Measurements from ENCODE around the gene ABHD4.
"Not testable (repeated sequence)": the region's sequence is repeated elsewhere in the genome, so short reads cannot be mapped to it uniquely, and the experiment has no call there.

The ABHD4 gene

DNA sequence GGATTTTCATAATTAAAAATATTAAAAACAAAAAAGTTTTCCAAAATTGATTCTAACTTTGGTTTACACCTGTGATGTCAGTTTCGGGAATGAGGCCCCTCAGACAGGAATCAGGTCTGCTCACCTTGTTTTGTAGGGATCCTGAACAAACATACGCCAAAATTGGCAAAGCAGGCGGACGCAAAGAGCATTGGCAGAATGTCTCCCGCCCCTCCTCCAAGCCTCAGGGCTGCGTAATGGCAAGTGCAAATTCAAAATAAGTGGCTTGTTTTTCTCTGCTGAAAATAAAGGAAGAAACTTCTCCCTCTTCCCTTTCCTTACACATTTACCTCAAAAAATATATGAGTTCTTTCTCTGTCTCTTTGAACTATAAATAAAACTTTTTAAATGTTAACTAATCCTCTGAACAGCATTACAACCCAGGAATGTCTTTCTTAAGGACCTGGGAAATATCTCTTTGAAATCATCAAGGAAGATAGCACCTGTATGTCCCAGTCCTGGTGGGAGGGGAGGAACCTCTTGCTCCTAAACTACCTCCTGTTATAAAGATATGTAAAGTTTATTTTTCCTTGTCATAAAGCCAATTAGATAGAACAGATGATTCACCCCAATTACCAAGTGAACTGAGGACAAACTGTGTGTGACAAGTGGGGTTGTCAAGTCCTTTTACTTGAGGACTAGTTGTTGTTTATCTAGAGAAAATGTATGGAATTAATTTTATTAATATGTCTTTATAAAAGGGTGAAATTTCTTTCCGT is 29.6 kb downstream of the ABHD4 start:
- DNase-seq (ENCODE audit: low read depth in 2 of 2) = no peak

DNA sequence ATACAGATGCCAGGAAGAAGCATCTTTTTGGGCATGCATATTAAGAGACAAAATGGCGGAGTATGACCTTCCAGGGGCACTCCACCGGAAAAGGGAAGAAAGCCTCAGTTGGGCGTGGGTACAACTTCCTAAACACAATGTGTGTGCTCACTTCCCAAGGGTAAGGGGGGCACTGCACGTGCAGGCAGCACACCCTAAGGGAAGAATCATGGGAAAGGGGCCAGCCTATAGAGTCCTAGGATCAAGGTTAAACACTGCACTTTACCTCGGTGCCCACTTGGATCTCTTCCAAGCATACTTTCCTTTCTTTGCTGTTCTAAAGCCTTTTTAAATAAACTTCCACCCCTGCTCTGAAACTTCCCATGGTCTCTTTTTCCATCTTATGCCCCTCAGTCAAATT is 31.3 kb downstream of the ABHD4 start:
- no peak for DNase-seq (ENCODE audit: low read depth in 2 of 2)

DNA sequence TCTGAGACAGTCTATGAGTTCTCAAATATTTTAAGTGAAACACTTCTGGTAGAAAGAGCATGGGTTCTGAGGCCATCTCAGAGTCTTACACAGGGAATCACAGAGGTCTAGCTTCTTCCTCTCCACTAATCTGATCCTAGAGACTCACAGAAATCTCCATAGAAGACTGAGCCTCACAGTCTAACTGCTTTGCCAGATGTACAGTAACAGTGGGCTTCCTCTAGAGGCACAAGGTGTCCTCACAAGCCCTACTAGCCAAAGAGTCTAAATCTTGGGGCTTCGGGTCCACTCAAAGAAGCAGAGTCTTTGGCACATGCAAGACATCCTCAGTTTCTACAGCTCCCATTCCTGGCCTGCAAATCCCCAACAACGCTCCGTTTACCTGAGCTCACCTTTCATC is 32.0 kb downstream of the ABHD4 start:
- DNase-seq (ENCODE audit: low read depth in 2 of 2) = no peak

DNA sequence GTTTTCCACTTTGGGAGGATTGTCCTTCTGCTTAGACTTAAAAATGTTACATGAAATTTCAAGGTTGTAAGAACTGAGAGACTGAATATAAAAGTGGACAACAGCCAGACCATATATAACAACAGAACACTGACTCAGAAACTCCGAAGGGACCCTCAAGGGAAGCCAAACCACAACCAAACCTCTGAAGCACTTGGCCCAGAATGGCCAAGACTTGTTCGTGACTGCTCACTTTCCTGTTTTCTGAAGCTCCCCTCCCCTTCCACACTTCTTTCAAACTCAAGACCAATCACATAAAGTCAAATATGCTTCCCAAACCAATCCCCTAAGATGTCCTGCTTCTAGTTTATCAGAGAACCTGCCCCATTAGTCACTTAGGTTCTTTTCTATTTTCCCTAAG is 32.4 kb downstream of the ABHD4 start:
- peak; percentile 55 to 59 for DNase-seq (ENCODE audit: low read depth in 2 of 2)

DNA sequence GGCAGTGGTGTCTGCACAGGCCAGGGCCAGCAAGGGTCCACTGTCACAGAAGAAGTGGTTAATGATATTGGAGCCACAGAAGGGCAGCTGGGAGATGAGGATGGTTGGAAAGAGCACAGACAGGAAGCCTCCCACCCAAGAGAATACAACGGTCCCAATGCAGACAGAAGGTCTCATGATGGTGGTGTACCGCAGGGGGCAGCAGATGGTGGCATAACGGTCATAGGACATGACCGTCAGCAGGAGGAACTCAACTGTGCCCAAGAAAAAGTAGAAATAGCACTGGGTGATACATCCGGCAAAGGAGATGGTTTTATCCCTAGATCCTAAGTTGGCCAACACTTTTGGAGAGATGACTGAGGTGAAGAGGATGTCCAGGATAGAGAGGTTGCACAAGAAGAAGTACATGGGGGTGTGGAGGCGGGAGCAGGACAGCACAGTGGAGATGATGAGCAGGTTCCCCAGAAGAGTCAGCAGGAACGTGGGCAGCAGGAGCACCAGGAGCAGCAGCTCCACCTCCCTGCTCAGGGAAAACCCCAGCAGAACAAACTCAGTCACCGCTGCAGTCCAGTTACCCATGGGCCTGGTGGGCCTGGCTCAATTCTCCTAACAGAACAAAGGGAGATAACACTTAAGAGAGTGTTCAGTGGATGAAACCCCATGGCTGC is 36.3 kb downstream of the ABHD4 start:
- DNase-seq (ENCODE audit: low read depth in 2 of 2) = no peak

DNA sequence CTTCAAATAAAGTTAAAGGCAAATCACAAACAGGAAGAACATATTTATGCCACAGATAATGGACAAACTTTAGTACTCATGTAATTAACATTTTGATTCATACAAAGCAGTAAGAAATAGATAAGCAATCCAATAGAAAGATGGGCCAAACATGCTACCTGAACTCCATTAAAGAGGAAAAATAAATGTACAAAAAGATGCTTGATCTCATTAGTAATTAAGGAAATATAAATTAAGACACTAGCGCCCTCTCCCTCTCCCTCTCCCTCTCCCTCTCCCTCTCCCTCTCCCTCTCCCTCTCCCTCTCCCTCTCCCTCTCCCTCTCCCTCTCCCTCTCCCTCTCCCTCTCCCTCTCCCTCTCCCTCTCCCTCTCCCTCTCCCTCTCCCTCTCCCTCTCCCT is 37.9 kb downstream of the ABHD4 start:
- DNase-seq (ENCODE audit: low read depth in 2 of 2) = not testable (repeated sequence)

DNA sequence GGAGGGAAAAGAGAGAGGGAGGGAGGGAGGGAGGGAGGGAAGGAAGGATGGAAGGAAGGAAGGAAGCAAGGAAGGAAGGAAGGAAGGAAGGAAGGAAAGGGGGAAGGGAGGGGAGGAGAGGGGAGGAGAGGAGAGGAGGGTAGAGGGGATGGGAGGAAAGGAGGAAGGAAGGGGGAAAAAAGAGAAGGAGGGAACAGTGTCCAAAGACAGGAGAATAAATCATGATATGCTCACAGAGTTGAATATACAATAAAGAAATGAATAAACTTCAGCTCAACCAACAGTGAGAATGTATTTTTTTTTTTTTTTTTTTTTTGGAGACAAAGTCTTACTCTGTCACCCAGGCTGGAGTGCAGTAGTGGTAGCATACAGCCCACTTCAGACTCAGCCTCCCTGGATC is 42.1 kb downstream of the ABHD4 start:
- DNase-seq (ENCODE audit: low read depth in 2 of 2) = no peak

DNA sequence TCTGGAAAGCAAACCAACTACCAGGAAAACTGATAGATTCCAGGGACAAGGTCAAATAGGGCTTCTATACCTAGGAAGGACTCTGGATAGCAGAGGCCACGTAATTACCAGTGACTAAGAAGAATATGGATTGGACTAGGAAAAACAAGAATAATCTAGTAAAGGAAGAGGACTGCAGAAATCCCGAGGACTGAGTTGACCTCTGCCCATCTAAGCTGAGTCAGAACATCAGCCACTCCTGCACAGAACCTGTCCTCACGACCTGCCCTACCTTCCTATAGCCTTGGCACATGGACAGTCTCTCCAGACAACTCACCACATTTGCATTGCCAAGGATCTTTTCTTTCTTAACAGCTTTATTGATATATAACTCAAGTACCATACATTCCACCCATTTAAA is 43.7 kb downstream of the ABHD4 start:
- DNase-seq (ENCODE audit: low read depth in 2 of 2) = no peak

DNA sequence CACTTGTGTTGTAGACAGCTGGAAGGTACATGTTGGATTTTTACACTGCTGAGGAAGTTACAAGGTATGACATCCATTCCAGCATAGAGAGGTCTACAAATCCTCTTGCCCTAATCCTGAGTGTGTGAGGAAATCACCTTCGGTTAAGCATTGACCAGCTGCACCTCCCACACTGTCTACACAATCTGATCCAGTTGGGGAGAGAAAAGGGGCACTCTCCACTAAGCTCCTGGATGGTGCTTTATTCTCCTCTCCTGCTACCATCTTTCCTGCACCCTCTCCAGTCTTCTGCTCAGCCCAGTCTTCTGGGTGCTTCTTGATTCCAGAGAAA is 46.2 kb downstream of the ABHD4 start, which contains the start of gene OR6J1:
OR6J1 (minus strand) TSS at position 48 of the 331 bp plus-strand sequence. CDS start 9,541 bp downstream, outside the sequence.
- no peak for DNase-seq (ENCODE audit: low read depth in 2 of 2)

DNA sequence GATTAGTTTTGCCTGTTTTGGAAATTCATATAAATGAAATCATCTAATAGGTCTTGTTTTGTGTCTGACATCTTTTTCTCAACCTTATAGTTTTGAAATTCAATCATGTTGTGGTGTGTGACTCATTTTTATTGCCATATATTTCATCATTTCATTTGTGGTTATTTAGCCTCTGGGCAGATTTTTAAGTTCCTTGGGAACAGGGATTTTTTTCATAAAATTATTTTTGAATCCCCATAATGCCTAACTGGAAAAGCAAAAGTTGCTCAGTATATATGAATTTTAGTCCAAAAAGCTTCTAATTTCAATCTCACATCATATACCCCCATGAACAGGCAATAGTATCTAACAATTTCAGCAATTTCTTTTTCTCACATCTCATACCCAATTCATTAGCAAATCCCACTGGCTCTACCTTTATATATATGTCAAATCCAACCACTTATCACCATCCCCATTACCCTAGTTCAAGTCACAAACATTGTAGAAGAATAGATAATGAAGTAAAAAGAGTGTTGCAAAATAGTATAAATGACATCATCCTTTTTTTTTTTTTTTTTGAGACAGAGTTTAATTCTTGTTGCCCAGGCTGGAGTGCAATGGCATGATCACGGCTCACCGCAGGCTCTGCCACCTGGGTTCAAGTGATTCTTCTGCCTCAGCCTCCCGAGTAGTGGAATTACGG is 48.6 kb downstream of the ABHD4 start:
- peak; percentile 67 to 77 for DNase-seq (ENCODE audit: low read depth in 2 of 2)

DNA sequence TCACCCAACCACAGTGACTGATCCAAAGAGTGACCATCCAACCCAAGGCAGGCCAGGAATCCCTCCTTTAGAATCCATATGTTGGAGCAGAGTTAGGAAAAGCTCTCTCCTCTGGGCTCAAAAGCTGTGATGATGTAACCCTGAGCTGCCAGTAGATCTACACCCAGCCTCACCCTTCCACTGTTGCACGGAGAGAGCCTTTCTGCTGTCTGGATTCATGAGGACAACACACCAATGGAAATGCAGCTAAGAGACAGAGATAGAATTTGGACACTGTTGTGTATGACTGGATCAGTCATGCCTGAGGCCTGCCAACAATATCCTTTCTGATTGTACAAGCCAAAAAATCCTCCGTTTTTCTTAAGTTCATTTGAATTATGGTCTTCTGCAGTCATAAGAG is 50.4 kb downstream of the ABHD4 start:
- no peak for DNase-seq (ENCODE audit: low read depth in 2 of 2)

DNA sequence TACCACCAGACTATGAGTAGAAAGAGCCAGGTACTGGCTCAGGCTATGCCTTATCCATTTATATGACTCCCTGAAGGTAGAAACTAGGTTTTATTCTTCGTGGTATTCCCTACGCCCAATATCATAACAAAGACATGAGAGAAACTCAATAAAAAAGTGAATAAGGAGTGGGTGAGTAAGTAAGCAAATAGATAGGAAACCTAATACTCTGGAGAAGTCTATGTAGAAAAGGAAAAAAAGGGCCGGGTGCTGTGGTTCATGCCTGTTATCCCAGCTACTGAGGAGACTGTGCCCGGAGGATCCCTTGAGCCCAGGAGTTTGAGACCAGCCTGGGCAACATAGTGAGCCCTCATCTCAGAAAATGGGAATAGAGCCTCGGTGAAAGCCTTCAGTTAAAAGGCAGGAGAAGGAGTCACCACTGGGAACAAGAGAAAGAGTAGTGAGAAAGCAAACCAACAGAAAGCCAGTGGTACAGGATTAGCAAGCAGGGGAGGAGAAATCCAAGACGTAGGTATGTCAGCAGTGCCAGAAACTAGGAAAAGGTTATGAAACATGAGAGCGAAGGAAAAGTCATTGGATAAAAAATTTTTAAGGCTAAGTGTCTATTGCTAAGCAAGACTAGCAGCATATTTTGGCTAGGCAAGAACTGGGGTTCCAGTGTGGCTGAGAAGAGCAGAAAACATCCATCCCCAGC is 52.1 kb downstream of the ABHD4 start:
- no peak for DNase-seq (ENCODE audit: low read depth in 2 of 2)

DNA sequence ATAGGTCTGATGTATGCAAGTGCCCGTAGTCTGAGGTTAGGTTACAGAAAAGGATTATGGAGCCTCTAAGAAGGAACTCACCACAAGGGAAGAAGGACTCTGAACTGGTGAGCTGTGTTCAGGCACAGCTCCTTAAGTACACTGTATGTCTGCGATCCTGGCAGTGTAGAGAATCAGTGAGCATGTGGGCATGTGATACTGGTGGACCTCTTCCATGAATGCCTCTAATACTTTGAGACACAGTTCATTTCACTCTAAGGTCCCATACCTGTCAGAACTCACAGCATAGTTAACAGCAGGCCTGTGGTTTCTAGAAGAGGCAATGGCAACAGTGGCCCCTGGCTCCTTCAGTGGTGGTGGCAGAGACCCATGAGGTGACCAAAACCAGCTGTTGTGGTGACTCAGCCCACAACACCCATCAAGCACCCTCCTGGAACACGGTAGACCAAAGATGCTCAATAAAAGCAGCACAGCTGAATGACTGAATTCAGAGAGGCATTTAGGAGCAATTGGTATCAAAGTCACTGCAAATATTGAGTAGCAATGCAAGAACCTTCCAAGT is 52.9 kb downstream of the ABHD4 start:
- DNase-seq (ENCODE audit: low read depth in 2 of 2) = no peak

DNA sequence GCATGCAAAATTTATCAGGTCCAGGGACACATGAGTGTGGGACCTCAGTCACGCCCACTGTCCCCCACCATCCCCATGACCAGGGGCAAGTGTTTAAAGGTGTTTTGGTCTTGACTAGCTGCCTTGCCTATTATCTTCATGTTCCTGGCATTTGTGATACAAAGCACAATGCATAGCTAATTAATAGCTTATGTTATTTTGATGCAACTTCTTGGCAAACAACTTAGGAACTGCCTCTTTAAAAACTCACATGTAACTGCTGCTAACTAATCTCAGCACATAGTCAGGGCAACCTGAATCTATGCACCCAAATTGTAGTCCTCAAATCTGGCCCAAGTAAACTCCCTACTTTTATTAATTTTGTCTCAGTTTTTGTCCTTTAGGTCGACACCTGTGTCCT is 53.5 kb downstream of the ABHD4 start:
- no peak for DNase-seq (ENCODE audit: low read depth in 2 of 2)

DNA sequence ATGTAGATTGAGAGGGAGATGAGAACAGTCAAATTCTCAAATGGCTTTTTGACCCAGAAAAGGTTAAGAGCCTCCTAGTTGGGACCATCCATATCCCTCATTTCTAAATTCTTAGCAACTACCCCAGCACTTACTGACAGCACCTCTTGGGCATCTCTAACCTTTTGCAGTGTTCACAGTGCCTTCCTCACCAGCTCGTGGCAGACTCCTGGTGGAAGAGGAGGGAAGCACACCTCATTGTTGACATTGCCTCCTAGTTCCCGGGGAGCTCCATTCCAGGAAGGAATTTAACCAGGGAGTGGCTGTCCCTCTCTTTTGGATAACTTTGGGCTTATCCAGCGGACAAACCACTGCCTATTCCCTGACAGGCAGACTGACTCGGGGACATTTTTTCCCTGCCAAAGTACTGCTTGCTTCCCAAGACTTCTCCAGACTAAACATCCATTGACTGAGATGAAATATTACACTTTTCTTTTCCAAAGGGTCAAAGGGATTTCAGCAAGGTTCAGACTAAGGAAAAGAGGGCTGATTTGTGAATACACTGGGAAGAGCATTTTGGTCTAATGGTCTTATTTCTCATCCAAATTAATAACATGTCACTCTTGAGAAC is 55.0 kb downstream of the ABHD4 start:
- peak in 1 of 2 experiments; percentile 51 for DNase-seq (ENCODE audit: low read depth in 2 of 2)

DNA sequence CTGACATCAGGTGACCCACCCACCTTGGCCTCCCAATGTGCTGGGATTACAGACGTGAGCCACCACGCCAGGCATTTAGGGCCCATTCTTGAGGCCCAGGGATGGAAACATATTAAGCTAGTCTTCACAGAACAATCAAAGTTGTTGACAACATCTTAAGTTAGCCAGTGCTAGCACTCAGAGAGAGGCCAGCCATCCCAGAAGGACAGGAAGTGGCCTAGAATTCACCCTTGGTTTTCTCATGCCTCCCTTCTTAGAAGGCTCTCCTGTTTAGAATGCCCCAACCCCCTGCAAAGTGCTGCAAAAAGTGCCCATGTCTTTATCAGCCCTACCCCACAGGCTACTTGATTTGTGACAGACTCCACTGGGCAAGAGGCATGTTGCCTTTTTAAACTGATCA is 58.1 kb downstream of the ABHD4 start:
- no peak for DNase-seq (ENCODE audit: low read depth in 2 of 2)

DNA sequence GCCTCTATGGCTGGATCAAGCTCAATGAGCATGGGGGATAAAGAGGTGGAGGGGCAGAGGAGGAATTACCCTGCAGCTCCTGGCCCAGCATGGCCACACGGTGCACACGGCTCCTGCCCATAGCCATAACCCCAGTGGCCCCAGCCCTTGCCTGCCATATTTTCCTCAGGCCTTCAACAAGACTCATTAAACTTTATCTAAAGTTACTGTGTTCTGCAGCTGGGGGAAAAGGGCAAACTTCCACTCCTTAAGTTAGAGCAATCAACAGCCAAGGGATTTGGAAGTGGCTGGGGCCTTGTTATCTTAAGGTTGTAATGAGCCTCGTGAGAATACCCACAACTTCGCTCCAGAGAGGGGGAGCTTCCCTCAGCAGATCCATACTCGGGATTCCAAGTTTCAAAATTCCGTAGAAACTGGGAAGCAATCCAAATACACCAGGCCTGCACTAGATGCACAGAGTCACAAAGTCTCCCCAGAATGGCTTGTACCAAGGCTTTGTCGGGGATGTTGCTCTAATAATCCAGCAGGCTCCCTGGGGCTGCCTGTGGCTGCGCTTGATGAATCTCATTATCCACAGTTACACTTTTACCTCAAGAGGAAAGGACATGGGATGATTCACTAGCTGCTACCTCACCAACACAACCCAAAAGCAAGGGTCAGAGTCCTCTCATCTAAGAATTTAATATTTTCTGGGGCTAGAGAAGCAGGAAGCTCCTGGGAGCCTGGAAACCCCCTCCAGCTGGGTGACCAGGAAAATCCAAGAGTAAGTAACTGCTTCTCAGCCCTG is 59.0 kb downstream of the ABHD4 start:
- DNase-seq (ENCODE audit: low read depth in 2 of 2) = peak; percentile 65

DNA sequence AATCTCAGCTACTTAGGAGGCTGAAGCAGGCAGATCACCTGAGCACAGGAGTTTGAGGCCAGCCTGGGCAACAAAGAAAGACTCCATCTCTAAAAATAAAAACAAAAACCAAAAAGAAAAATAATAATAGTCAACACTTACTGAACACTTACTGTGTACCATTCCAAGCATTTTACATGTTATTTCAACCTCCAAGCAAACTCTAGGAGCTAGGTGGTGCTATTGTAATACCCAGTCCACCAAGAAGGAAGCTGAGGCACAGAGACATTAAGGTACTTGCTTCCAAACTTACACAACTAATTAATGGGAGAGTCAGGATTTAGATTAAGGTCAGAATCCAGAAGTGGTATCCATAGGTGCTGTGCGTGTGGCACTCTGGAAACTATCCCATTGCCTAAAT is 59.8 kb downstream of the ABHD4 start:
- no peak for DNase-seq (ENCODE audit: low read depth in 2 of 2)

DNA sequence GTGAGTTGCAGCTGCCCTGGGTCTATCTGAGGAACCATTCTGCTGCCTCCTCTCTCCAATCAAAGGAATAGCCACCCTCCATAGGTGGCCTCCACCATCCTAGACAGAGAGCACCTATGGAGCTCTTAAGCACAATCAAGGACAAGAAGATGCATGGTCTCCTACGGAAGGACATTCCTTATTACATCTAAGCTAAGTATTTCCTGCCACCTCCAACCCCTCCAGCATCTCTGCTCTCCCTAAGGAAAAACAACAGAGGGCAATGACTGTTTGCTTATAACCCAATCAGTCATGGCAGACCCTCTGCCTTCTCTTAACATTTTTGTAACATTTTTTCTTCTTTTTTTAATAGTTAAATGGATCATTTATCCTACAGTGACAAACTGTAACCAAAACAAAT is 60.8 kb downstream of the ABHD4 start:
- no peak for DNase-seq (ENCODE audit: low read depth in 2 of 2)

DNA sequence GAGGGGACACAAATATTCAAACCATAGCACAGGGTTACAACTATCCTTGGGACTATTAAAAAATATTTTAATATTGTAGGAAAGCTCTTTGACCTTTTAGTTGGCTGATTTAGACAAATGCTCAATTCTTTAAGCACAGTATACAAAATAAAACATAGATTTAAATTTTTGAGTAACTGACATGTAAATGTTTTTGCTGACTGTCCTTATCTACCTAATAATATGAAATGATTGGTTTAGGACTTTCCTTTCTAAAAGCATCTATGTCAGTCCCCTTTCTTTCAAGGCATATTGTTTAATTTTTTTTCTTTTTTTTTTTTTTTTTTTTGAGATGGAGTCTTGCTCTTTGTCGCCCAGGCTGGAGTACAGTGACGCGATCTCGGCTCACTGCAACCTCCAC is 62.6 kb downstream of the ABHD4 start:
- DNase-seq (ENCODE audit: low read depth in 2 of 2) = no peak
